ENCODE measurements around the gene PIGP. TPM values are rescaled to one million over a fixed set of nuclear protein-coding genes. Genes with fewer than 3 reads are reported as not detected.

The PIGP gene
- total and polyA plus RNA-seq, 2 donors (not counting 3 experiments of a cell fraction or from before 2014, with no cell fraction given) = 11.4 to 18.9 TPM

GRCh38 chr21:37047079-37047478, 25.8 kb downstream of the PIGP start:
- Histone ChIP-seq H3K79me2 (ENCODE audit: control insufficient read depth, insufficient read depth, low read length) (no peaks in the 10 kb centered on the region), H3K4me1 (ENCODE audit: control insufficient read depth, extremely low read depth, insufficient read depth, low read length) (no peaks in the 10 kb centered on the region), H3K9me3 (replicated peaks; ENCODE audit: control insufficient read depth, insufficient read depth, low read length) (no peaks in the 10 kb centered on the region), H3K36me3 (ENCODE audit: control insufficient read depth in 2 of 2, extremely low read depth in 1 of 2, insufficient read depth in 2 of 2, low read length in 2 of 2) (no peaks in the 10 kb centered on the region), H3K4me2 (ENCODE audit: insufficient read depth, low read length) (no peak overlapping the region), H3K9me1 (replicated peaks; ENCODE audit: control insufficient read depth, extremely low read depth, insufficient read depth, low read length) (no peaks in the 10 kb centered on the region), H3K27ac (ENCODE audit: insufficient read depth, low read depth, low read length) (no peak overlapping the region), H3K9ac (replicated peaks; ENCODE audit: extremely low read depth, insufficient read depth, low read length) (no peak overlapping the region), H3K4me3 (replicated peaks in 1 of 3; ENCODE audit: insufficient read depth in 1 of 3, low read depth in 1 of 3, low read length in 3 of 3) (no peak overlapping the region), H4K20me1 (replicated peaks; ENCODE audit: control insufficient read depth, extremely low read depth, insufficient read depth, low read length) (no peaks in the 10 kb centered on the region), H3K27me3 (ENCODE audit: control insufficient read depth in 2 of 2, insufficient read depth in 2 of 2, low read length in 2 of 2) (peaks cover 2 to 3% of the 10 kb centered on the region in 2 experiments), H2AFZ (ENCODE audit: low read depth, low read length) (no peak overlapping the region)
- FAIRE-seq (no peak), DNase-seq (ENCODE audit: low read depth, low spot score) (no peak)
- dilution Hi-C loops (cut with MboI; ENCODE audit: extremely low pct_ligation_motif_present, low sequenced_read_pairs) = no loop called here
- intact Hi-C loops (cut with micrococcal nuclease) = no loop called here
- BruUV-seq (replicated peaks) = no TSS peak
- ChIA-PET CTCF (interaction anchor here (1.5 kb wide), 1 partner anchor 9 kb away, joined by 3 read pairs; no protein-coding TSS in a partner anchor), POLR2A (no interaction called here)
- no peak for TF ChIP-seq CTCF (IDR thresholded peaks at IDR 0.05; ENCODE audit: extremely low read depth in 1 of 2, insufficient read depth in 1 of 2, low read depth in 1 of 2, low read length in 2 of 2)
- TF ChIP-seq POLR2A (IDR thresholded peaks at IDR 0.05; ENCODE audit: low read depth, low read length) = no peak
- TF ChIP-seq MYC (IDR thresholded peaks at IDR 0.05; ENCODE audit: low read depth, low read length) = no peak
- no peak for TF ChIP-seq POLR2AphosphoS5 (IDR thresholded peaks at IDR 0.05; ENCODE audit: insufficient read depth, low read depth, low read length)
- TF ChIP-seq MAX (IDR thresholded peaks at IDR 0.05; ENCODE audit: insufficient read depth, insufficient read length) = no peak
- TF ChIP-seq GATA2 (IDR thresholded peaks at IDR 0.05; ENCODE audit: insufficient read depth, insufficient read length, low read depth, low read length) = no peak
- no peak for TF ChIP-seq FOS (IDR thresholded peaks at IDR 0.05; ENCODE audit: borderline replicate concordance, insufficient read depth, low read length)
- TF ChIP-seq EZH2 (IDR thresholded peaks at IDR 0.05; ENCODE audit: borderline replicate concordance, low read depth, low read length, severe bottlenecking) = no peak
- TF ChIP-seq JUN (IDR thresholded peaks at IDR 0.05; ENCODE audit: borderline replicate concordance, insufficient read depth, insufficient read length, low read depth) = no peak

Data from endothelial cell of umbilical vein (primary cell).